ENCODE data around the gene IPO7. TPM values are rescaled to one million over a fixed set of nuclear protein-coding genes. Genes with fewer than 3 reads are reported as not detected.

The IPO7 gene
- total and polyA plus RNA-seq, 2 of the 13 experiments (the other 11 are each of a cell fraction or from before 2014, with no cell fraction given) = 59.4 to 98.4 TPM

GRCh38 chr11:9495803-9496514 is 111.5 kb downstream of the IPO7 start:
- H4K20me1 ChIP-seq (ENCODE audit: insufficient read depth, low read length) = no peaks in the 10 kb centered on the region
- ATAC-seq = no peak
- no peak for FAIRE-seq
- H3K79me2 ChIP-seq (ENCODE audit: insufficient read depth, low read length) = no peaks in the 10 kb centered on the region
- peaks cover 16% of the 10 kb centered on the region for H3K4me1 ChIP-seq (ENCODE audit: insufficient read depth, low read length)
- H3K4me3 ChIP-seq (replicated peaks in 1 of 3; ENCODE audit: insufficient read depth in 1 of 3, low read depth in 2 of 3, low read length in 3 of 3) = no peak overlapping the region
- no peak for DNase-seq (ENCODE audit: low spot score)
- in situ Hi-C loops (cut with HindIII; ENCODE audit: extremely low pct_ligation_motif_present, low pct_unique_long_range_greater_than_20kb) (loop anchor here (25.0 kb wide), 1 partner anchor 334 kb away; no protein-coding TSS in a partner anchor), intact Hi-C loops (cut with micrococcal nuclease; ENCODE audit: unreplicated experiment) (no loop called here)
- H3K9ac ChIP-seq (ENCODE audit: insufficient read depth, low read depth, low read length) = no peak overlapping the region
- no TSS peak for BruUV-seq (replicated peaks)
- TF ChIP-seq NCOR1 (IDR thresholded peaks at IDR 0.05; ENCODE audit: borderline replicate concordance, low read length) = no peak
- no peak for TF ChIP-seq JDP2 (CRISPR knock-in tag; IDR thresholded peaks at IDR 0.05; ENCODE audit: borderline replicate concordance)
- TF ChIP-seq HMG20A (CRISPR knock-in tag; IDR thresholded peaks at IDR 0.05; ENCODE audit: borderline replicate concordance) = no peak
- no peak for TF ChIP-seq KDM4B (CRISPR knock-in tag; IDR thresholded peaks at IDR 0.05)
- TF ChIP-seq MXI1 (IDR thresholded peaks at IDR 0.05; ENCODE audit: borderline replicate concordance, low read depth, low read length) = no peak
- no peak for TF ChIP-seq SATB2 (CRISPR knock-in tag; IDR thresholded peaks at IDR 0.05)
- TF ChIP-seq ZBTB8A (CRISPR knock-in tag; IDR thresholded peaks at IDR 0.05; ENCODE audit: borderline replicate concordance, low read depth) = no peak
- no peak for TF ChIP-seq MIXL1 (CRISPR knock-in tag; IDR thresholded peaks at IDR 0.05)
- TF ChIP-seq GFI1 (CRISPR knock-in tag; IDR thresholded peaks at IDR 0.05; ENCODE audit: borderline replicate concordance) = no peak
- TF ChIP-seq NFE2 (CRISPR knock-in tag; IDR thresholded peaks at IDR 0.05) = no peak
- TF ChIP-seq, protein P1, sequence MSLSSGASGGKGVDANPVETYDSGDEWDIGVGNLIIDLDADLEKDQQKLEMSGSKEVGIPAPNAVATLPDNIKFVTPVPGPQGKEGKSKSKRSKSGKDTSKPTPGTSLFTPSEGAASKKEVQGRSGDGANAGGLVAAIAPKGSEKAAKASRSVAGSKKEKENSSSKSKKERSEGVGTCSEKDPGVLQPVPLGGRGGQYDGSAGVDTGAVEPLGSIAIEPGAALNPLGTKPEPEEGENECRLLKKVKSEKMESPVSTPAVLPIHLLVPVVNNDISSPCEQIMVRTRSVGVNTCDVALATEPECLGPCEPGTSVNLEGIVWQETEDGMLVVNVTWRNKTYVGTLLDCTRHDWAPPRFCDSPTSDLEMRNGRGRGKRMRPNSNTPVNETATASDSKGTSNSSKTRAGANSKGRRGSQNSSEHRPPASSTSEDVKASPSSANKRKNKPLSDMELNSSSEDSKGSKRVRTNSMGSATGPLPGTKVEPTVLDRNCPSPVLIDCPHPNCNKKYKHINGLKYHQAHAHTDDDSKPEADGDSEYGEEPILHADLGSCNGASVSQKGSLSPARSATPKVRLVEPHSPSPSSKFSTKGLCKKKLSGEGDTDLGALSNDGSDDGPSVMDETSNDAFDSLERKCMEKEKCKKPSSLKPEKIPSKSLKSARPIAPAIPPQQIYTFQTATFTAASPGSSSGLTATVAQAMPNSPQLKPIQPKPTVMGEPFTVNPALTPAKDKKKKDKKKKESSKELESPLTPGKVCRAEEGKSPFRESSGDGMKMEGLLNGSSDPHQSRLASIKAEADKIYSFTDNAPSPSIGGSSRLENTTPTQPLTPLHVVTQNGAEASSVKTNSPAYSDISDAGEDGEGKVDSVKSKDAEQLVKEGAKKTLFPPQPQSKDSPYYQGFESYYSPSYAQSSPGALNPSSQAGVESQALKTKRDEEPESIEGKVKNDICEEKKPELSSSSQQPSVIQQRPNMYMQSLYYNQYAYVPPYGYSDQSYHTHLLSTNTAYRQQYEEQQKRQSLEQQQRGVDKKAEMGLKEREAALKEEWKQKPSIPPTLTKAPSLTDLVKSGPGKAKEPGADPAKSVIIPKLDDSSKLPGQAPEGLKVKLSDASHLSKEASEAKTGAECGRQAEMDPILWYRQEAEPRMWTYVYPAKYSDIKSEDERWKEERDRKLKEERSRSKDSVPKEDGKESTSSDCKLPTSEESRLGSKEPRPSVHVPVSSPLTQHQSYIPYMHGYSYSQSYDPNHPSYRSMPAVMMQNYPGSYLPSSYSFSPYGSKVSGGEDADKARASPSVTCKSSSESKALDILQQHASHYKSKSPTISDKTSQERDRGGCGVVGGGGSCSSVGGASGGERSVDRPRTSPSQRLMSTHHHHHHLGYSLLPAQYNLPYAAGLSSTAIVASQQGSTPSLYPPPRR (CRISPR knock-in tag; IDR thresholded peaks at IDR 0.05; ENCODE audit: borderline replicate concordance) = no peak
- TF ChIP-seq ZFP36L2 (CRISPR knock-in tag; IDR thresholded peaks at IDR 0.05) = no peak
- TF ChIP-seq SNRNP70 (IDR thresholded peaks at IDR 0.05; ENCODE audit: low read depth, low read length) = no peak
- no peak for TF ChIP-seq PHF21A (CRISPR knock-in tag; IDR thresholded peaks at IDR 0.05)
- TF ChIP-seq PAXIP1 (CRISPR knock-in tag; conservative IDR thresholded peaks at IDR 0.05) = no peak
- TF ChIP-seq ZNF143 (CRISPR knock-in tag; IDR thresholded peaks at IDR 0.05) = no peak
- TF ChIP-seq TCF7 (IDR thresholded peaks at IDR 0.05; ENCODE audit: low read depth) = no peak
- H3K27me3 ChIP-seq (ENCODE audit: control insufficient read depth in 1 of 2, insufficient read depth in 2 of 2, low read length in 2 of 2) = no peaks in the 10 kb centered on the region
- no peak overlapping the region for H2AFZ ChIP-seq (ENCODE audit: low read length)
- no peaks in the 10 kb centered on the region for H3K9me3 ChIP-seq (ENCODE audit: low read length)
- 89% methylated on average over 6 of the region's 6 CpGs for WGBS (ENCODE audit: low lambda C conversion rate)
- ChIA-PET CTCF (ENCODE audit: low intra/inter-chr PET ratio, low total read pairs) (no interaction called here), POLR2A (no interaction called here)
- H3K4me2 ChIP-seq (ENCODE audit: low read depth, low read length) = no peak overlapping the region
- peaks cover 12 to 46% of the 10 kb centered on the region in 2 experiments for H3K36me3 ChIP-seq (replicated peaks in 1 of 2; ENCODE audit: control insufficient read depth in 1 of 2, insufficient read depth in 2 of 2, low read length in 2 of 2)
- H3K27ac ChIP-seq (ENCODE audit: extremely low read length, insufficient read depth, low read length) = no peak overlapping the region

All from HepG2 (cell line).